Stimulated activated CD4-positive, alpha-beta T cell treated with anti-CD3 and anti-CD28 coated beads, Interleukin-1b, Interleukin-23, amount 100 ng/mL, for 1 hour (primary cell): ENCODE measurements around the gene IMMP2L.

Source experiments
- DNase-seq, 2 donors: peaks; one replicate each; pipeline ENCODE4 v3.0.0-alpha.2; 2020; ENCODE audit warnings: low read depth in 2 of 2

Gene IMMP2L

GRCh38 chr7:111393011-111393754 is 169.1 kb downstream of the IMMP2L start:
- DNase-seq, result no peak

- DNase-seq, result no peak
Measured at GRCh38 chr7:111392294-111392693, 170.0 kb downstream of the IMMP2L start.

GRCh38 chr7:111390000-111390399 is 172.3 kb downstream of the IMMP2L start:
- no peak for DNase-seq

GRCh38 chr7:111388912-111389311 is 173.4 kb downstream of the IMMP2L start:
- no peak for DNase-seq

GRCh38 chr7:111388016-111388415 is 174.3 kb downstream of the IMMP2L start:
- DNase-seq, result no peak

GRCh38 chr7:111384065-111384891 is 178.0 kb downstream of the IMMP2L start:
- no peak for DNase-seq

- DNase-seq, result no peak
Measured at GRCh38 chr7:111383133-111383532, 179.2 kb downstream of the IMMP2L start.

- DNase-seq, result no peak
Measured at GRCh38 chr7:111381590-111381989, 180.7 kb downstream of the IMMP2L start.

GRCh38 chr7:111380945-111381344 is 181.3 kb downstream of the IMMP2L start:
- DNase-seq, result no peak

- DNase-seq, result no peak
Measured at GRCh38 chr7:111374027-111374426, 188.3 kb downstream of the IMMP2L start.

GRCh38 chr7:111371437-111371836 is 190.9 kb downstream of the IMMP2L start:
- DNase-seq, result no peak

GRCh38 chr7:111370002-111370401 is 192.3 kb downstream of the IMMP2L start:
- no peak for DNase-seq

- DNase-seq, result no peak
Measured at GRCh38 chr7:111368381-111369065, 193.8 kb downstream of the IMMP2L start.

GRCh38 chr7:111364413-111364812 is 197.9 kb downstream of the IMMP2L start:
- no peak for DNase-seq

- DNase-seq, result no peak
Measured at GRCh38 chr7:111363099-111363498, 199.2 kb downstream of the IMMP2L start.

- no peak for DNase-seq
Measured at GRCh38 chr7:111362506-111363054, 199.7 kb downstream of the IMMP2L start.

- no peak for DNase-seq
Measured at GRCh38 chr7:111358915-111359314, 203.4 kb downstream of the IMMP2L start.

- no peak for DNase-seq
Measured at GRCh38 chr7:111357691-111358090, 204.6 kb downstream of the IMMP2L start.

GRCh38 chr7:111356941-111357340 is 205.4 kb downstream of the IMMP2L start:
- DNase-seq, result no peak

- DNase-seq, result no peak
Measured at GRCh38 chr7:111352319-111352718, 210.0 kb downstream of the IMMP2L start.

- DNase-seq, result no peak
Measured at GRCh38 chr7:111346219-111346618, 216.1 kb downstream of the IMMP2L start.

GRCh38 chr7:111343017-111343416 is 219.3 kb downstream of the IMMP2L start:
- no peak for DNase-seq
